ENCODE results near the gene PLXNA2.

The PLXNA2 gene

GRCh38 chr1:207988326-207989165 is 255.6 kb downstream of the PLXNA2 start:
- no peak for DNase-seq

- no peak for DNase-seq
Measured at GRCh38 chr1:207987164-207987563, 257.0 kb downstream of the PLXNA2 start.

- DNase-seq, result no peak
Measured at GRCh38 chr1:207985996-207986395, 258.2 kb downstream of the PLXNA2 start.

GRCh38 chr1:207984831-207985572 is 259.2 kb downstream of the PLXNA2 start:
- no peak for DNase-seq

- DNase-seq, result no peak
Measured at GRCh38 chr1:207983044-207983635, 261.0 kb downstream of the PLXNA2 start.

- no peak for DNase-seq
Measured at GRCh38 chr1:207981976-207982375, 262.2 kb downstream of the PLXNA2 start.

GRCh38 chr1:207978441-207978840 is 265.7 kb downstream of the PLXNA2 start:
- DNase-seq, result no peak

GRCh38 chr1:207977876-207978275 is 266.3 kb downstream of the PLXNA2 start:
- DNase-seq, result no peak

GRCh38 chr1:207973898-207974568 is 270.2 kb downstream of the PLXNA2 start:
- DNase-seq, result no peak

GRCh38 chr1:207972337-207972736 is 271.8 kb downstream of the PLXNA2 start:
- no peak for DNase-seq
